Measurements from ENCODE around the gene ARID3B. TPM values are rescaled to one million over a fixed set of nuclear protein-coding genes. Genes with fewer than 3 reads are reported as not detected.

Gene ARID3B
- total RNA-seq, 1 experiment from 2014 or later, result 2.8 TPM

- DNase-seq (ENCODE audit: extremely low read depth, low read depth), result no peak
These were observed 58.1 kb downstream of the ARID3B start for GRCh38 chr15:74599156-74599555.

GRCh38 chr15:74603026-74603788, 62.2 kb downstream of the ARID3B start:
- DNase-seq (ENCODE audit: extremely low read depth, low read depth), result no peak

- DNase-seq (ENCODE audit: extremely low read depth, low read depth), result no peak
These were observed 63.0 kb downstream of the ARID3B start for GRCh38 chr15:74603789-74604705.

- DNase-seq (ENCODE audit: extremely low read depth, low read depth), result no peak
These were observed 64.2 kb downstream of the ARID3B start for GRCh38 chr15:74604983-74605794.

- no peak for DNase-seq (ENCODE audit: extremely low read depth, low read depth)
These were observed 64.8 kb downstream of the ARID3B start for GRCh38 chr15:74605795-74606150.

- DNase-seq (ENCODE audit: extremely low read depth, low read depth), result no peak
These were observed 67.8 kb downstream of the ARID3B start for GRCh38 chr15:74608786-74609185.

- no peak for DNase-seq (ENCODE audit: extremely low read depth, low read depth)
These were observed 68.9 kb downstream of the ARID3B start for GRCh38 chr15:74609938-74610301.

- DNase-seq (ENCODE audit: extremely low read depth, low read depth), result no peak
These were observed 69.4 kb downstream of the ARID3B start for GRCh38 chr15:74610302-74610951.

- no peak for DNase-seq (ENCODE audit: extremely low read depth, low read depth)
These were observed 70.3 kb downstream of the ARID3B start for GRCh38 chr15:74611341-74611740.

GRCh38 chr15:74611834-74612233, 70.8 kb downstream of the ARID3B start:
- DNase-seq (ENCODE audit: extremely low read depth, low read depth), result no peak

GRCh38 chr15:74612677-74613076, 71.7 kb downstream of the ARID3B start:
- DNase-seq (ENCODE audit: extremely low read depth, low read depth), result no peak

- DNase-seq (ENCODE audit: extremely low read depth, low read depth), result no peak
These were observed 72.3 kb downstream of the ARID3B start for GRCh38 chr15:74613089-74613952.

GRCh38 chr15:74613953-74614743, 73.1 kb downstream of the ARID3B start:
- no peak for DNase-seq (ENCODE audit: extremely low read depth, low read depth)

GRCh38 chr15:74614744-74615507, 73.9 kb downstream of the ARID3B start:
- peak; percentile 42 for DNase-seq (ENCODE audit: extremely low read depth, low read depth)

- DNase-seq (ENCODE audit: extremely low read depth, low read depth), result peak; percentile 85
These were observed 74.7 kb downstream of the ARID3B start, which contains the start of gene CLK3 for GRCh38 chr15:74615508-74616365. Gene CLK3, plus strand, starts transcription at chr15:74615836. Its CDS starts 3,361 bp downstream, at chr15:74619197.

- no peak for DNase-seq (ENCODE audit: extremely low read depth, low read depth)
These were observed 75.4 kb downstream of the ARID3B start for GRCh38 chr15:74616366-74616939.

GRCh38 chr15:74616996-74617395, 76.0 kb downstream of the ARID3B start:
- DNase-seq (ENCODE audit: extremely low read depth, low read depth), result no peak

All from NCI-H460 (cell line).